ENCODE results near the gene SLC34A2. TPM values are rescaled to one million over a fixed set of nuclear protein-coding genes. Genes with fewer than 3 reads are reported as not detected.
"Not testable (repeated sequence)": the region's sequence is repeated elsewhere in the genome, so short reads cannot be mapped to it uniquely, and the experiment has no call there.

Gene SLC34A2
- total RNA-seq, result 1 to 10 TPM; 2.5 to 7.8 (median 3.8) TPM

GRCh38 chr4:25654971-25655963 lies at the start of gene SLC34A2:
SLC34A2 (plus strand) TSS chr4:25655851; CDS start chr4:25662501, 6,650 bp downstream.
- Histone ChIP-seq H3K4me1 (peaks cover 9% of the 10 kb centered on the region), H3K36me3 (no peaks in the 10 kb centered on the region), H3K27me3 (peaks cover 30% of the 10 kb centered on the region), H3K9me3 (no peaks in the 10 kb centered on the region), H3K27ac (no peak within 1 kb of the TSS), H3K4me3 (peak within 1 kb of the TSS; percentile 36)
- DNase-seq (ENCODE audit: low spot score in 2 of 2), result no peak
- no peak for TF ChIP-seq POLR2AphosphoS5 (IDR thresholded peaks at IDR 0.05)
- TF ChIP-seq CTCF (IDR thresholded peaks at IDR 0.05), result no peak
- no peak for TF ChIP-seq EP300 (IDR thresholded peaks at IDR 0.05)
- no peak for TF ChIP-seq POLR2A (IDR thresholded peaks at IDR 0.05)
- 4% methylated on average over 54 of the region's 71 CpGs for WGBS

GRCh38 chr4:25608644-25609043 lies 47.0 kb upstream of the SLC34A2 start:
- DNase-seq (ENCODE audit: low spot score in 2 of 2), result no peak
- H3K9me3 ChIP-seq, result no peaks in the 10 kb centered on the region
- H3K4me3 ChIP-seq, result no peak overlapping the region
- 82% methylated on average over 5 of the region's 5 CpGs for WGBS
- no peaks in the 10 kb centered on the region for H3K4me1 ChIP-seq
- no peak for TF ChIP-seq POLR2A (IDR thresholded peaks at IDR 0.05)
- TF ChIP-seq EP300 (IDR thresholded peaks at IDR 0.05), result no peak
- TF ChIP-seq CTCF (IDR thresholded peaks at IDR 0.05), result no peak
- no peak for TF ChIP-seq POLR2AphosphoS5 (IDR thresholded peaks at IDR 0.05)
- no peaks in the 10 kb centered on the region for H3K27me3 ChIP-seq
- H3K36me3 ChIP-seq, result no peaks in the 10 kb centered on the region
- H3K27ac ChIP-seq, result no peak overlapping the region

GRCh38 chr4:25609976-25610375 lies 45.7 kb upstream of the SLC34A2 start:
- WGBS, result 81% methylated on average over 5 of the region's 5 CpGs
- DNase-seq (ENCODE audit: low spot score in 2 of 2), result no peak

GRCh38 chr4:25613613-25614012 lies 42.0 kb upstream of the SLC34A2 start:
- not testable (repeated sequence) for H3K36me3 ChIP-seq; H3K4me1 ChIP-seq; H3K4me3 ChIP-seq; H3K27me3 ChIP-seq; H3K27ac ChIP-seq; H3K9me3 ChIP-seq; DNase-seq (ENCODE audit: low spot score in 2 of 2)
- WGBS, result 82% methylated on average over 9 of the region's 9 CpGs

More at GRCh38 chr4:25609976-25610375, 45.7 kb upstream of the SLC34A2 start:
- H3K9me3 ChIP-seq, result no peaks in the 10 kb centered on the region
- H3K36me3 ChIP-seq, result no peaks in the 10 kb centered on the region
- no peak overlapping the region for H3K27ac ChIP-seq
- H3K27me3 ChIP-seq, result no peaks in the 10 kb centered on the region
- TF ChIP-seq POLR2AphosphoS5 (IDR thresholded peaks at IDR 0.05) (no peak), CTCF (IDR thresholded peaks at IDR 0.05) (no peak)
- no peak overlapping the region for H3K4me3 ChIP-seq
- no peaks in the 10 kb centered on the region for H3K4me1 ChIP-seq

- Histone ChIP-seq H3K4me1 (no peaks in the 10 kb centered on the region), H3K4me3 (no peak overlapping the region), H3K36me3 (no peaks in the 10 kb centered on the region), H3K27me3 (no peaks in the 10 kb centered on the region), H3K9me3 (no peaks in the 10 kb centered on the region), H3K27ac (no peak overlapping the region)
- no peak for DNase-seq (ENCODE audit: low spot score in 2 of 2)
- WGBS, result 91% methylated on average over 6 of the region's 6 CpGs
- no peak for TF ChIP-seq CTCF (IDR thresholded peaks at IDR 0.05)
Measured at GRCh38 chr4:25614807-25615206, 40.8 kb upstream of the SLC34A2 start.

Data from suprapubic skin (tissue), 4 donors.